Measurements from ENCODE around the gene NUTM2F.
"Not testable (repeated sequence)": the region's sequence is repeated elsewhere in the genome, so short reads cannot be mapped to it uniquely, and the experiment has no call there.

The NUTM2F gene

GRCh38 chr9:94315034-94315984 is 13.1 kb downstream of the NUTM2F start:
- not testable (repeated sequence) for DNase-seq

- DNase-seq: no peak
Observed at GRCh38 chr9:94303321-94303720, 25.1 kb downstream of the NUTM2F start.

GRCh38 chr9:94302426-94302825 is 26.0 kb downstream of the NUTM2F start:
- DNase-seq: no peak

- no peak for DNase-seq
Observed at GRCh38 chr9:94301583-94301982, 26.9 kb downstream of the NUTM2F start.

DNA sequence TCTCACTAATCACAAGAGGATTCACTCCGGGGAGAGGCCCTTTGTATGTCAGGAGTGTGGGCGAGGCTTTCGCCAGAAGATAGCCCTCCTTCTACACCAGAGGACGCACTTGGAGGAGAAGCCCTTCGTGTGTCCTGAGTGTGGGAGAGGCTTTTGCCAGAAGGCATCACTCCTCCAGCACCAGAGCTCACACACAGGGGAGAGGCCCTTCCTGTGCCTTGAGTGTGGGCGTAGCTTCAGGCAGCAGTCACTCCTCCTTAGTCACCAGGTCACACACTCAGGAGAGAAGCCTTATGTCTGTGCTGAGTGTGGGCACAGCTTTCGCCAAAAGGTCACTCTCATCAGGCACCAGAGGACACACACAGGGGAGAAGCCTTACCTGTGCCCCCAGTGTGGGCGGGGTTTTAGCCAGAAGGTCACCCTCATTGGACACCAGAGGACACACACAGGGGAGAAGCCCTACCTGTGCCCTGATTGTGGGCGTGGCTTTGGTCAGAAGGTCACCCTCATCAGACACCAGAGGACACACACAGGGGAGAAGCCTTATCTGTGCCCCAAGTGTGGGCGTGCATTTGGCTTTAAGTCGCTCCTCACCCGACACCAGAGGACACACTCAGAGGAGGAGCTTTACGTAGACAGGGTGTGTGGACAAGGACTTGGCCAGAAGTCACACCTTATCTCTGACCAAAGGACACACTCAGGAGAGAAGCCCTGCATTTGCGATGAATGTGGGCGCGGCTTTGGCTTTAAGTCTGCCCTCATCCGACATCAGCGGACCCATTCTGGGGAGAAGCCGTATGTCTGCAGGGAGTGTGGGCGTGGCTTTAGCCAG is 27.8 kb downstream of the NUTM2F start:
- no peak for DNase-seq

DNA sequence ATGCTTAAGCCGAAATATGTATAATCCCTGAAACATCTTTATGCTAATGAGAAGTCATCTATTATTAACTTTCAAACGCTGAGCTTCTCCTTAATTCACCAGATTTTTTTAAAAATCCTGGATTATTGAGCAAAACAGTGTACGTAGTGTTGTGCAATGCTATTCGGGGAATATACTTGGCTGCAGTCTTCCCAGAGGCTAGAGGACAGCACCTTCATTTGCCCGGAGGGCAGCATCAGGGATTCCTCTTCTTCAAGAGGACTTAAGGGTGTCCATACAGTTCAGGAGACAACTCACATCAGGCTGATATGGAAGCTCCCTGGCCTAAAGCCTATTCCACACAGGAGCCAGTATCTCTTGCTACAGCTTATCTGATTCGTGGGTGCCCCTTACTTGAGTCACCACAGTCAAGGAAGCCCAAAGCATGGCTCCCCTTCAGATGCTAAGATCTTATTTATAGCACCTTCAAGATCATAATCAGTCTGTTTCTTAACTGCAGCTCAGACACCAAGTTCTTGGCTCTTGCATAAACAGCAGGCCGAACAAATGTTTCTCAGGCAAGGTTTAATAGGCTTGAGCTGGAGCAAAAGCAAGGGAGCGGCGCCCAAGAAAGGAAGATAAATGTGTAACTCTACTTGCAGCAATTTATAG is 29.4 kb downstream of the NUTM2F start:
- DNase-seq: no peak

- no peak for DNase-seq
Observed at GRCh38 chr9:94289691-94290090, 38.8 kb downstream of the NUTM2F start.

DNA sequence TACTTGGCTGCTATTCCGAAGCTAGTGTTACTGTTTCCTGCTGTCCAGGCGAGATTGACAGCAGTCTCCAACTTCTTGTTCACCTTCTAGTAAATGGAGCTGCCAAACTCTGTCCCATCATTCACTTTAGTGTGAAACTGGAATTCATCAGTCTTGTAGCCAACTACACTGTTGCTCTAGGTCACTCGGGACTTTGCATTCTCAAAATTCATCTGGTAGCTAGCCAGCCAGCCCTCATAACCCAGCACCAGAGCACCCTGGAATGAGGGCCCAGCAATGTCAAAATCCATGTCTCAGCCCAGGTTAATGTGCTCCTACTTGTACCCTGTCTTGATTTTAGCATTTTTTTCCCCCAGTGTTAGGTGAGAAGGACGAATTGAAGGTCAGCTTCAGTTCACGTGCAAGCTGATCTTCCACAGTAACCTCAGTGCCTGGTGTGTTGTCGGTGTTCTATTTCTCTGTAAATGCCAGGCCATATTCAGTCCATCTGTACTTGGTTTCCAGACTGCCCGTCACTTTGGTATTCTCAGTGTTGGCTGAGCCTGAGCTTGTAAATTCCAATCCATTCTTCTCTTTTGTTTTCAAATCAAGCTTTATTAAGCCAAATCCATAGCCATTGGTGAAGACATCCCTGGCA is 40.4 kb downstream of the NUTM2F start:
- no peak for DNase-seq

- no peak for DNase-seq
Observed at GRCh38 chr9:94286116-94286515, 42.3 kb downstream of the NUTM2F start.

DNA sequence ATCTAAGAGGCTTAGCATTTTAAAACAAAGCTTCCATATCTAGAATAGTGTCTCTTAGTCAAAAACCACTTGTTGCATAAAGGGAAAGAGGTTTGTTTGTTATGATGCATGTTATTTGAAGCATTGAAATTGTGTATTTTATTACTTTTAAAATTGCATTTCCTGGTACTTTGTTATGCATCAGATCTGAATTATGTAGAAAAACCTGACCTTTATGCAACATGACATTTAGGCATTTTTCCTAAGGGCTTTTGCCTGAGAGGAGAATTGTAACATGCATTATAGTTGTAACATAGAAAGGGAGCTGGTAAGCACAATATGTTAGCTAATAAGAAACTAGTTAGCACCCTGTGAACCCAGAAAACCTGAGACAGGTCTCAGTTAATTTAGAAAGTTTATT is 47.3 kb downstream of the NUTM2F start:
- no peak for DNase-seq

DNA sequence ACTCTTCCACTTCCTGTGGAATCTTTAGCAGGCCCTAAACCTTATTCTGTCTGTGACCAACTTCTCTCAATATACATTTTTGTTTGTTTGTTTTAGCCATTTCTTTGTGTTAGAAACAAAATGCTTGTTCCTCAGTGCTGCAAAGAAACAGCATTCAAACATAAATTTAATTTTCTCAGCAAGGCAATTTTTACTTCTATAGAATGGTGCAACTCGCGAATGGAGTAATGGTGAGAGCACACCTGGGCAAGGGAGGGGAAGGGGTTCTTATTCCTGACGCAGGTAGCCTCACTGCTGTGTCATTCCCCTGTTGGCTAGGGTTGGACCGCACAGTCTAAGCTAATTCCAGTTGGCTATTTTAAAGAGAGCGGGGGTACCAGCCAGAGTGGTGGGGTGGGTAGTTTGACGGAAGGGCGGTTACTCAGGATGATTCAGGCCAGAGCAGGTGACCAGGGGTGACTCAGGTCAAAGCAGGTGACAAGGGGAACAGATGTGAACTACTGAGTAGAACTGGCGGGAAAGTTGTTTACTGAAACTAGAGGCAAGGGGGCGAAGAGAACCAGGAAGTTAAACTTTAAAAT is 47.9 kb downstream of the NUTM2F start:
- DNase-seq: no peak

GRCh38 chr9:94277885-94278536 is 50.4 kb downstream of the NUTM2F start:
- DNase-seq: no peak

DNA sequence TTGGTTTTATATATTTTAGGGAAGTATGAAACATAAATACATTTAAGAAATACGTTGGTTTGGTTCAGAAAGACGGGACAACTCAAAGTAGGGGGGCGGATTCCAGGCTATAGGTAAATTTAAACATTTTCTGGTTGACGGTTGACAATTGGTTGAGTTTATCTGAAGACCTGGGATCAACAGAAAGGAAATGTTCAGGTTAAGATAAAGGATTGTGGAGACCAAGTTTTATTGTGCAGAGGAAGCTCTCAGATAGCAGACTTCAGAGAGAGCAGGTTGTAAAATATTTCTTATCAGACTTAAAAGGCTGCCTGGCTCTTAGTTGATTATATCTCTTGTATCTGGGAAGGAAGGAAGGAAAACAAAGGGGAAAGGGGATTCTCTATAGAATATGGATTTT is 51.4 kb downstream of the NUTM2F start:
- DNase-seq: not testable (repeated sequence)

- no peak for DNase-seq
Observed at GRCh38 chr9:94270009-94270408, 58.4 kb downstream of the NUTM2F start.

GRCh38 chr9:94269264-94269663 is 59.2 kb downstream of the NUTM2F start:
- DNase-seq: no peak
